HUES6 (cell line): ENCODE results near the gene CRTC1.
A peak's percentile ranks its signal among the peaks of the same experiment; 100 is the strongest.

Experiments used
- H3K27ac ChIP-seq: 2 replicates; pipeline ENCODE4 v1.7.0; 2013; ENCODE audit warnings: low read depth, mild to moderate bottlenecking, low read length, inconsistent platforms
- H3K27me3 ChIP-seq: 2 replicates; pipeline ENCODE4 v1.6.1; 2013; ENCODE audit warnings: low read length; ENCODE audit not compliant: control insufficient read depth, insufficient read depth
- H3K36me3 ChIP-seq: 2 replicates; pipeline ENCODE4 v1.6.1; 2013; ENCODE audit warnings: low read length; ENCODE audit not compliant: control insufficient read depth, insufficient read depth
- H3K4me1 ChIP-seq: 2 replicates; pipeline ENCODE4 v1.6.1; 2013; ENCODE audit warnings: low read length; ENCODE audit not compliant: control insufficient read depth, insufficient read depth
- H3K4me3 ChIP-seq: 2 replicates; pipeline ENCODE4 v1.5.1; 2013; ENCODE audit warnings: low read depth, low read length
- H3K9ac ChIP-seq: one replicate; pipeline ENCODE4 v1.6.1; 2013; ENCODE audit warnings: mild to moderate bottlenecking, low read length
- H3K9me3 ChIP-seq: 2 replicates; pipeline ENCODE4 v1.6.1; 2013; ENCODE audit warnings: low read depth, low read length; ENCODE audit not compliant: control insufficient read depth, insufficient read depth

CRTC1 gene

DNA sequence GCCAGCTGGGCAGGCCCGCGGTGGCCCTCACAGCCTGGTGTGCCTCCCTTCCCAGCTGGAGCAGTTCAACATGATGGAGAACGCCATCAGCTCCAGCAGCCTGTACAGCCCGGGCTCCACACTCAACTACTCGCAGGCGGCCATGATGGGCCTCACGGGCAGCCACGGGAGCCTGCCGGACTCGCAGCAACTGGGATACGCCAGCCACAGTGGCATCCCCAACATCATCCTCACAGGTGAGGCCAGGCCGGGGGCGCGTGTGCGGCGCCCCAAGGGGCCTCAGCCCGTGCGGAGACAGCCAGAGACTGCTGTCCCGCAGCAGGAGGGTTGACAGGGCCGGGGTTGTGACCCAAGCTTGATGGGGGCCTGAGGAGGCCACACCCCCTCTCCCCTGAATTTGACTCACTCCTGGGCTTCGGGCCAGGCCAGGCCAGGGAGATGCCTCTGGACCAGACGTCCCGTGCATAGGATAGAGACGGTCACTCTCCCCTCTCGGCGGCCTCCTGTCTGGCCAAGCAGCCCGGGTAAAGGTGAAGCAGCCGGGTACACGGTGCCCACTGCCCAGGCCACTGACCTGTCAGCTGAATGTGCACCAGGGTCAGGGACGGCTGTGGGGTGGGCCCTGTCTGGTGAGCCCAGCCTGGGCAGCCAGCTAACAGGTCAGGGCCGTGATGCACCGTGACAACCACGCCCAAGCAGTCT is 92.3 kb downstream of the CRTC1 start:
- H3K4me3 ChIP-seq: no peak overlapping the region
- H3K9me3 ChIP-seq: no peaks in the 10 kb centered on the region
- H3K36me3 ChIP-seq: no peaks in the 10 kb centered on the region
- peaks cover 7% of the 10 kb centered on the region; the same call in 1 of the 2 replicates for H3K4me1 ChIP-seq
- H3K27me3 ChIP-seq: peaks cover 99% of the 10 kb centered on the region
- no peak overlapping the region for H3K9ac ChIP-seq
- no peak overlapping the region for H3K27ac ChIP-seq

DNA sequence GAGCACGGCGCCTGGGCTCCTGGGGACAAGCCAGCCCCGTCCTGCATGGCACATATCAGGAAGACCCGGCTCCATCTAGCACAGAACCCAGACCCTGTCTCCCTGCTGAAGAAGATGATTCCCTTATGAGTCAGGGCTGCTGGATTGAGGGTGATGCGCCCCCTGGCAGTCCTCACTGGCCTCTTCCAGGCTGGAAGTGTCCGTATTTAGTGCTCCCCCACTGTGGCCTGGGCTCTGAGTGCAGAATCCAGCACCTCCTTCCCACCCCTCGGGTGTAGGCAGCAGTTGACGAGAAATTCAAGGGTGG is 92.8 kb downstream of the CRTC1 start:
- Histone ChIP-seq H3K27ac (no peak overlapping the region), H3K9me3 (no peaks in the 10 kb centered on the region), H3K4me1 (peaks cover 7% of the 10 kb centered on the region; the same call in 1 of the 2 replicates), H3K36me3 (no peaks in the 10 kb centered on the region), H3K9ac (no peak overlapping the region), H3K27me3 (peaks cover 99% of the 10 kb centered on the region), H3K4me3 (no peak overlapping the region)

DNA sequence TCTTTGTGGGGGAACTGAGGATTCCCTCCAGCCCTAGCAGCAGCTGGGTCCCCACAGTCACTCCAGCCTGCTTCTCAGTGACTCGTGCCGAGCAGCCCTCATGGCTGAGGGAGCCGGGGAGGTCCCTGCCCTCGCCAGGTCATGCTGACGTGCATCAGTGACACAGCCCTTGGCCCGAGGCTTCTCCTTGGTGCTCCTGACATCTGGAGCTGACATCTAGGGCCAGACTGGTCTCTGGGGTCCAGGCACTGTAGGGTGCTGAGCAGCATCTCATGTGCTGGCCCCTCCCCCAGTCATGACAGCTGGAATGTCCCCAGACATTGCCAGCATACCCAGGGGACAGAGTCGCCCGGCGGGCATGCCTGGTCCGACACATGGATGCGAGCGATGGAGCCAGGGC is 93.3 kb downstream of the CRTC1 start:
- Histone ChIP-seq H3K9ac (no peak overlapping the region), H3K4me3 (no peak overlapping the region), H3K9me3 (no peaks in the 10 kb centered on the region), H3K4me1 (peaks cover 7% of the 10 kb centered on the region; the same call in 1 of the 2 replicates), H3K27ac (no peak overlapping the region), H3K27me3 (peaks cover 99% of the 10 kb centered on the region), H3K36me3 (no peaks in the 10 kb centered on the region)

DNA sequence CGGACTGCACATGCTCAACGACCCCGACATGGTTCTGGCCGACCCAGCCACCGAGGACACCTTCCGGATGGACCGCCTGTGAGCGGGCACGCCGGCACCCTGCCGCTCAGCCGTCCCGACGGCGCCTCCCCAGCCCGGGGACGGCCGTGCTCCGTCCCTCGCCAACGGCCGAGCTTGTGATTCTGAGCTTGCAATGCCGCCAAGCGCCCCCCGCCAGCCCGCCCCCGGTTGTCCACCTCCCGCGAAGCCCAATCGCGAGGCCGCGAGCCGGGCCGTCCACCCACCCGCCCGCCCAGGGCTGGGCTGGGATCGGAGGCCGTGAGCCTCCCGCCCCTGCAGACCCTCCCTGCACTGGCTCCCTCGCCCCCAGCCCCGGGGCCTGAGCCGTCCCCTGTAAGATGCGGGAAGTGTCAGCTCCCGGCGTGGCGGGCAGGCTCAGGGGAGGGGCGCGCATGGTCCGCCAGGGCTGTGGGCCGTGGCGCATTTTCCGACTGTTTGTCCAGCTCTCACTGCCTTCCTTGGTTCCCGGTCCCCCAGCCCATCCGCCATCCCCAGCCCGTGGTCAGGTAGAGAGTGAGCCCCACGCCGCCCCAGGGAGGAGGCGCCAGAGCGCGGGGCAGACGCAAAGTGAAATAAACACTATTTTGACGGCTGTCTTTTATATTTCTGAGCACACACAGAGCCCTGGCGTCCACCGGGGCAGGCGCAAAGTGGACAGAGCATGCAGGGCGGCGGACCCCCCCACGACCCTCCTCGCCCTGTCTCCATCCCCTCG is 94.0 kb downstream of the CRTC1 start:
- Histone ChIP-seq H3K27me3 (peaks cover 99% of the 10 kb centered on the region), H3K4me3 (peak overlapping the region; percentile 25; the same call in 1 of the 2 replicates), H3K9me3 (no peaks in the 10 kb centered on the region), H3K27ac (no peak overlapping the region), H3K4me1 (peaks cover 7% of the 10 kb centered on the region; the same call in 1 of the 2 replicates), H3K9ac (no peak overlapping the region), H3K36me3 (no peaks in the 10 kb centered on the region)

DNA sequence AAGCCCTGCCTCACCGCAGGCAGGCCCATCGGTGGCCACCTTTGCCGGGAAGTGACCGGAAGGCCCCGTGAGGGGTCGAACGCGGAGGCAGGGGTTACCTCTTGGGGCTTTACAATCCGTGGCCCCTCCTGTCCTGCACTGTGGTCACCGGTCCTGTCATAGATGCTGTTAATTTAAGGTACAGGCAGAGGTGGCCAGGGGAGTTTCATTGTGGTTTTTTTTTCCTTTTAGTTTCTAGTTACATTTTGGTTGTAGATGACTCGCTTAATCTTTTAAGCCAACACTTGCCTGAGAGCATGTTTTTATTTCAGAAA is 94.6 kb downstream of the CRTC1 start:
- Histone ChIP-seq H3K9ac (no peak overlapping the region), H3K9me3 (no peaks in the 10 kb centered on the region), H3K27me3 (peaks cover 99% of the 10 kb centered on the region)

DNA sequence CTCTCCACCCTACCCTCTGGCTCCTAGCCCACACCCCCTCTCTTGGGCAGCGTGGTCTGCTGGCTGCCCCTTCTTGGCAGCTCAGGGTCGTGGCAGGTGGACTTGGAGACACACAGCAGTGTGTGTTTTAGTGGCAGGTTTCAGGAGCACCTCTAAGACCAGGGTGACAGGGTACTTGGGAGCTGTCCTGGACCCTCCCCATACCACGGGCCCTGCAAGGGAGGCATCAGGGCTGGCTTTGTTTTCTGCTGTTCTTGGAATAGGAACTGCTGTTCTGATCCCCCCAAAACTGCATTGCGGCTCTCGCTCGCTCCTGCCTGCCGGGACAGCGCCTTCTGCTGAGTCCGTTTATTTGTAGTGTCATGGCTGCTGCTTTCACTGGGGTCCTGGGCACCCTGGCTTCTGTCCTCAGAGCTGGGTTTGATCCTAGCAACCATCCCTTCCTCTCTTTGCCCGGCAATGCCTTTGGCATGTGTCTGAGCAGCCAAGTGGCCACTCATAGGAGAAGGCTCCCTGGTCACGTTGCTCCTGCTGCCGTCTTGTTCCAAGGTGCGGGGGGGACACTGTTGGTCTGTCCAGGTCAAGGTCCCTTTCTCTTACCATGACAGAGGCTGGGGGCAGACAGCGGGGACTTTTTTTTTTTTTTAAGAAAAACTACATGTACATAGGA is 95.5 kb downstream of the CRTC1 start:
- Histone ChIP-seq H3K27me3 (peaks cover 99% of the 10 kb centered on the region), H3K27ac (no peak overlapping the region), H3K9me3 (no peaks in the 10 kb centered on the region), H3K4me1 (peaks cover 7% of the 10 kb centered on the region; the same call in 1 of the 2 replicates), H3K36me3 (no peaks in the 10 kb centered on the region), H3K4me3 (no peak overlapping the region), H3K9ac (no peak overlapping the region)

More for the DNA sequence above, 94.6 kb downstream of the CRTC1 start:
- Histone ChIP-seq H3K4me3 (no peak overlapping the region; the same call in 1 of the 2 replicates), H3K4me1 (peaks cover 7% of the 10 kb centered on the region; the same call in 1 of the 2 replicates), H3K27ac (no peak overlapping the region), H3K36me3 (no peaks in the 10 kb centered on the region)

DNA sequence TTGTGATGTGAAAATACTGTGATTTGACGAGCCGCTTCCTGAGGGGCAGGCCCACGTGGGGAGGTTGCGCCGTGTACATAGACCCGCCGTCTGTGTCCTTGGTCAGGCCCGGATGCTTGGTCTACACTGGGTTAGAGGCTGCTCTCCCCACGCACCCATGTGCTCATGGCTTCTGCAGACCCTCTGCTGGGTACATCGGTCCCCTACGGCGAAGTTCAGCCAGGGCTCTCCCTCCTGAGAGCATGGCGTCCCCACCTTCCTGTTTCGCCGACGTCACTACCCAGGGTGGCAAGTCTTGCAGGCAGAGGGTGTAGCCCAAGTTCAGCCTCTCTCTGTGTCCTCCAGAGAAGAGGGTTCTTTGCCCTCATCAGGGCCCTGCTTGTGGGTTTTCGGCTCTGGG is 96.6 kb downstream of the CRTC1 start:
- peaks cover 99% of the 10 kb centered on the region for H3K27me3 ChIP-seq
- H3K9ac ChIP-seq: no peak overlapping the region
- no peak overlapping the region for H3K4me3 ChIP-seq
- H3K4me1 ChIP-seq: peaks cover 7% of the 10 kb centered on the region; the same call in 1 of the 2 replicates
- no peaks in the 10 kb centered on the region for H3K36me3 ChIP-seq
- H3K9me3 ChIP-seq: no peaks in the 10 kb centered on the region
- H3K27ac ChIP-seq: no peak overlapping the region

DNA sequence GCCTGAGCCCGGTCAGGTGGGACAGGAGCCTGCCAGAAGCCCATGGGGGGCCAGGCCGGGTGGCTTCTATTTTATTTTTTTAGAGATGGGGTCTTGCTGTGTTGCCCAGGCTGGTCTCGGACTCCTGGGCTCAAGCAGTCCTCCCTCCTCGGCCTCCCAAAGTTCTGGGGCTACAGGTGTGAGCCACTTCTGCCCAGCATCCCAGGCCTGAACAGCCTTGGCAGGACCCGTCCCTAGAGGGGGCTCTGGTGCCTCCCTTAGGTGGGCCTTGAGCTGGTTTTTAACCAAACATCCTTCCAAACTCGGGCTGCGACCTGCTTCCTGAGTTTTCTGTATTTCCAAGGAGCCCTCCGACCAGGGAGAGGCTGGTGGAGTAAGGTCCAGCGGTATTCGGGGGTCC is 97.2 kb downstream of the CRTC1 start:
- H3K27me3 ChIP-seq: peaks cover 98% of the 10 kb centered on the region
- H3K4me1 ChIP-seq: peaks cover 10% of the 10 kb centered on the region
- no peak overlapping the region for H3K9ac ChIP-seq
- no peaks in the 10 kb centered on the region for H3K9me3 ChIP-seq
- no peak overlapping the region for H3K27ac ChIP-seq
- H3K4me3 ChIP-seq: no peak overlapping the region
- no peaks in the 10 kb centered on the region for H3K36me3 ChIP-seq

DNA sequence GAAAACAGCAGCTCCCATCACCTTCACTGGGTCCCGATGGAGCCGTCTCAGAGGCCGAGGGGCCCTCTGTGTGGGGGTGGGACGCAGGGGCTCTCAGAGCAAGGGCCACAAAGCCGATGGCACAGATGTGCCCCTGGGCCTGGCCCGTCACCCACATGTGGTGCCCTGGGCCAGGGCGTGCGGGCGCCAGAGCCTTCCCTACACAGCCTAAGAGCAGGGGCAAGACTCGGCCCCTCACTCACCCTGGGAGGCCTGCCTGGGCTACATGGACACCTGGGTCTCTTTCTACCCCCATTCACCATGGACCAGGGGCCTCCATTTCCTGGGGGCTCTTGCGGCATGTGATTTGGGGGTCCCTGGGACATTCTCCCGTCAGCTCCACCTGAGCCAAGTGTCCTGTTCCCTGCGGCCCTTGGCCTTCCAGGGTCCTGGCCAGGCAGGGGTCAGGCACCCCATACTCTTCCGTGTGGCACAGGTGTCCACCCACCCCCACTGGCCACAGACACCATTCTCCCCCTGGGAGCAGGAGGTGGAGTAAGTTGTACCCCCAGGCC is 97.6 kb downstream of the CRTC1 start:
- Histone ChIP-seq H3K27ac (no peak overlapping the region), H3K4me3 (no peak overlapping the region), H3K27me3 (peaks cover 98% of the 10 kb centered on the region), H3K4me1 (peaks cover 10% of the 10 kb centered on the region), H3K9me3 (no peaks in the 10 kb centered on the region), H3K36me3 (no peaks in the 10 kb centered on the region), H3K9ac (no peak overlapping the region)

DNA sequence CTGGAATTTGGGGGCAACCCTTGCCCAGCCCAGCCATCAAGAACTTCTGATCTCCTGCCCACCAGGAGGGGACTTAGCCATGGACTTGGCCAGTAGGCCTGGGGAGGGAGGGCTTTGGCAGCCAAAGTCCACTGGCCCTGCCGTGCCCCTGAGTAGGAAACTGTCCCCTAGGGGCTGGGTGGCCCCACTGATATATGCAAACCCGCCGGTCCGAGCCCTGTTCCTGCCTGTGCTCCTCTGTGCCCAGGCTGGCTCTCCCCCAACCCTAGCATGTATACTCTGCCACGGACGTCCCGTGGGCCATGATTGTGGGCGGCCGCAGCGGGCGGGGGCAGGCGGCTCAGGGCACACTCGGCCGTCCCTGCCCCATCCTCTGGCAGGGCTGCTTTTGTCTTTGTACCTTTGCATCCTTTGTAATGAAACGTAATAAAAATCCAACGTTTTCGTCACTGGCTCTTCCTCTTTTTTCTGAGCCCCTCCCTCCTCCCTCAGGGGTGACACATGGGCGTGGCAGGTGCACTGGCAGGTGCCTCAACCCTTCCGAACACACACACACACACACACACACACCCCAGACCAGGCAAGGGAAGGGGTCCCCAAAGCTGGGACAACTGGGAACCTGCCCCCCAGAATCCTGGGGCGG is 98.5 kb downstream of the CRTC1 start:
- H3K9me3 ChIP-seq: no peaks in the 10 kb centered on the region

More for the DNA sequence above, 98.5 kb downstream of the CRTC1 start:
- Histone ChIP-seq H3K36me3 (no peaks in the 10 kb centered on the region), H3K27me3 (peaks cover 98% of the 10 kb centered on the region), H3K4me1 (peaks cover 6% of the 10 kb centered on the region), H3K9ac (no peak overlapping the region), H3K4me3 (no peak overlapping the region), H3K27ac (no peak overlapping the region)
